22Rv1 (cell line): ENCODE results near the gene TNNI2.

Experiments used
- ZFX ChIP-seq: fragments of 450-650 bp; IDR thresholded peaks from 2 replicates; pipeline ENCODE4 v1.6.1; 2017; ENCODE audit warnings: antibody characterized with exemption, borderline replicate concordance
- TF ChIP-seq, protein P1 (sequence below): fragments of 450-650 bp; IDR thresholded peaks from 2 replicates; pipeline ENCODE4 v1.5.1; 2017; ENCODE audit warnings: mild to moderate bottlenecking

GRCh38 chr11:1888811-1889210 lies 50.0 kb downstream of the TNNI2 start:
- TF ChIP-seq, protein P1, sequence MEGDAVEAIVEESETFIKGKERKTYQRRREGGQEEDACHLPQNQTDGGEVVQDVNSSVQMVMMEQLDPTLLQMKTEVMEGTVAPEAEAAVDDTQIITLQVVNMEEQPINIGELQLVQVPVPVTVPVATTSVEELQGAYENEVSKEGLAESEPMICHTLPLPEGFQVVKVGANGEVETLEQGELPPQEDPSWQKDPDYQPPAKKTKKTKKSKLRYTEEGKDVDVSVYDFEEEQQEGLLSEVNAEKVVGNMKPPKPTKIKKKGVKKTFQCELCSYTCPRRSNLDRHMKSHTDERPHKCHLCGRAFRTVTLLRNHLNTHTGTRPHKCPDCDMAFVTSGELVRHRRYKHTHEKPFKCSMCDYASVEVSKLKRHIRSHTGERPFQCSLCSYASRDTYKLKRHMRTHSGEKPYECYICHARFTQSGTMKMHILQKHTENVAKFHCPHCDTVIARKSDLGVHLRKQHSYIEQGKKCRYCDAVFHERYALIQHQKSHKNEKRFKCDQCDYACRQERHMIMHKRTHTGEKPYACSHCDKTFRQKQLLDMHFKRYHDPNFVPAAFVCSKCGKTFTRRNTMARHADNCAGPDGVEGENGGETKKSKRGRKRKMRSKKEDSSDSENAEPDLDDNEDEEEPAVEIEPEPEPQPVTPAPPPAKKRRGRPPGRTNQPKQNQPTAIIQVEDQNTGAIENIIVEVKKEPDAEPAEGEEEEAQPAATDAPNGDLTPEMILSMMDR: no peak
- no peak for TF ChIP-seq ZFX
